ENCODE results near the gene NODAL. TPM values are rescaled to one million over a fixed set of nuclear protein-coding genes. Genes with fewer than 3 reads are reported as not detected.

Gene NODAL
- polyA plus RNA-seq, 1 donor from 2014 or later, result not detected

GRCh38 chr10:70426823-70427222 lies 14.7 kb downstream of the NODAL start:
- no peaks in the 10 kb centered on the region for H3K27me3 ChIP-seq (ENCODE audit: insufficient read depth, low read depth, low read length)
- no peaks in the 10 kb centered on the region for H3K79me2 ChIP-seq (replicated peaks; ENCODE audit: insufficient read depth, low read length)

GRCh38 chr10:70425096-70425495 lies 16.4 kb downstream of the NODAL start:
- Histone ChIP-seq H3K9me2 (ENCODE audit: insufficient read depth, low read length) (no peaks in the 10 kb centered on the region), H2AFZ (ENCODE audit: low read depth, low read length) (no peak overlapping the region), H3K27me3 (ENCODE audit: insufficient read depth, low read depth, low read length) (no peaks in the 10 kb centered on the region), H3K9me3 (ENCODE audit: low read length) (no peaks in the 10 kb centered on the region), H3F3A (ENCODE audit: insufficient read depth, low read length, poor library complexity, severe bottlenecking) (no peaks in the 10 kb centered on the region), H3K9ac (ENCODE audit: low read length) (no peak overlapping the region), H3K4me2 (ENCODE audit: low read length) (no peak overlapping the region), H3K4me3 (ENCODE audit: low read length) (no peak overlapping the region), H3K79me2 (replicated peaks; ENCODE audit: insufficient read depth, low read length) (no peaks in the 10 kb centered on the region), H3K36me3 (ENCODE audit: insufficient read depth, low read length) (no peaks in the 10 kb centered on the region), H4K20me1 (ENCODE audit: insufficient read depth) (no peaks in the 10 kb centered on the region), H3K27ac (ENCODE audit: low read length) (no peak overlapping the region)
- no peak for TF ChIP-seq EZH2 (IDR thresholded peaks at IDR 0.05; ENCODE audit: borderline replicate concordance, insufficient read depth, low read length, poor library complexity, severe bottlenecking)
- TF ChIP-seq REST (IDR thresholded peaks at IDR 0.05; ENCODE audit: borderline replicate concordance), result no peak
- no peak for TF ChIP-seq CTCF (IDR thresholded peaks at IDR 0.05; ENCODE audit: poor library complexity, severe bottlenecking)
- TF ChIP-seq SMC3 (conservative IDR thresholded peaks at IDR 0.05; ENCODE audit: poor library complexity), result no peak
- no peak for TF ChIP-seq TAF1 (IDR thresholded peaks at IDR 0.05; ENCODE audit: low read depth)
- TF ChIP-seq POLR2AphosphoS5 (IDR thresholded peaks at IDR 0.05), result no peak
- no peak for TF ChIP-seq EP300 (conservative IDR thresholded peaks at IDR 0.05; ENCODE audit: poor library complexity, severe bottlenecking)
- TF ChIP-seq MXI1 (conservative IDR thresholded peaks at IDR 0.05; ENCODE audit: poor library complexity, severe bottlenecking), result no peak
- TF ChIP-seq RAD21 (conservative IDR thresholded peaks at IDR 0.05), result no peak

More at GRCh38 chr10:70426823-70427222, 14.7 kb downstream of the NODAL start:
- H3K27ac ChIP-seq (ENCODE audit: low read length), result no peak overlapping the region
- no peak overlapping the region for H3K9ac ChIP-seq (ENCODE audit: low read length)
- no peak overlapping the region for H3K4me2 ChIP-seq (ENCODE audit: low read length)
- no peaks in the 10 kb centered on the region for H3K9me2 ChIP-seq (ENCODE audit: insufficient read depth, low read length)
- no peak overlapping the region for H3K4me3 ChIP-seq (ENCODE audit: low read length)
- no peaks in the 10 kb centered on the region for H3K9me3 ChIP-seq (ENCODE audit: low read length)
- no peaks in the 10 kb centered on the region for H3F3A ChIP-seq (ENCODE audit: insufficient read depth, low read length, poor library complexity, severe bottlenecking)
- H3K36me3 ChIP-seq (ENCODE audit: insufficient read depth, low read length), result no peaks in the 10 kb centered on the region
- no peak overlapping the region for H2AFZ ChIP-seq (ENCODE audit: low read depth, low read length)
- TF ChIP-seq REST (IDR thresholded peaks at IDR 0.05; ENCODE audit: borderline replicate concordance) (no peak), SMC3 (conservative IDR thresholded peaks at IDR 0.05; ENCODE audit: poor library complexity) (no peak)
- no peaks in the 10 kb centered on the region for H4K20me1 ChIP-seq (ENCODE audit: insufficient read depth)

All from neural cell (in vitro differentiated cells).